ENCODE data around the gene AP5B1.
A peak's percentile ranks its signal among the peaks of the same experiment; 100 is the strongest.

The AP5B1 gene, protein sequence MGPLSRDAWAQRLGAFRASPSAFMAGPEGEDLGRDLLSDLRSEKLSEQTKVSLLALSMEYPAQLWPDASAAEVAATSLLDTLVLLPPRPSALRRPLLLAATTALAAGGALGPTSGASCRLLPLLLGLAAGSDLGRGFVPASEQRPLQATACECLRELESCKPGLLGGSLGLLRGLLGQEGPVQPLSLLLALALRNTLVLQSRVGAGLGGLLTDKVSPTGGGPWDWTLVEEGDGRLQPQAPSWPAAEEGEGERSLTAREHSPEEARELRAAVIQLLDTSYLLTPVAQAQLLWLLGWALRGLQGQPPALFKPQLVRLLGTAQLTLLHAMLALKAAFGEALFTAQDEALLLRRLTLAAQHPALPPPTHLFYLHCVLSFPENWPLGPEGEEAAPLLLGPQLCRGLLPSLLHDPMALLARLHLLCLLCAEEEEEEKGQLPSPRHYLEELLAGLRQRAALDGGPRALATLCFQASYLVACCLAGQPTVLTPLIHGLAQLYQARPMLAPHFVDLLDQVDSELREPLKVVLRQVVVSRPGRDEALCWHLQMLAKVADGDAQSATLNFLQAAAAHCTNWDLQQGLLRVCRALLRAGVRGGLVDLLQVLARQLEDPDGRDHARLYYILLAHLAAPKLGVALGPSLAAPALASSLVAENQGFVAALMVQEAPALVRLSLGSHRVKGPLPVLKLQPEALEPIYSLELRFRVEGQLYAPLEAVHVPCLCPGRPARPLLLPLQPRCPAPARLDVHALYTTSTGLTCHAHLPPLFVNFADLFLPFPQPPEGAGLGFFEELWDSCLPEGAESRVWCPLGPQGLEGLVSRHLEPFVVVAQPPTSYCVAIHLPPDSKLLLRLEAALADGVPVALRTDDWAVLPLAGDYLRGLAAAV

DNA sequence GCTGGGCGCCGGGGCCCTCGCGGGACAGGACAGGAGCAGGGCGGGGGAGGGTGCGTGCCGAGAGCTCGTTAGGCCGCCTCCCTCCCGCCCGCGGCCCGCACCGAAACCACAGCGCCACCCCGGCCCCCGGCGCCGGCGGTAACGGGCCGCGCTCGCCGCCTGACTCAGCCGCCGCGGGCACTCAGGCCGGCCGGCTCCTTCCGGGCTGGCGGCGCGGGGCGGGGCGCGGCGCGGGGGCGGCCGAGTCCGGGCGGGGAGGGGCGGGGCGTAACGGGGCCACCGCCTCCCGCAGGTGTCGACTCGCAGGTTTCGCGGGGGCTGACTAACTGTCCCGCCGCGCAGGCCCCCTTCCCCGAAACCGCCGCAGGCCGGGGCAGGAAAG lies at the start of gene AP5B1:
AP5B1 (minus strand) TSS at position 207 of the 382 bp plus-strand sequence. CDS start 385 bp downstream, outside the sequence.
- DNase-seq: peak; percentile 70

DNA sequence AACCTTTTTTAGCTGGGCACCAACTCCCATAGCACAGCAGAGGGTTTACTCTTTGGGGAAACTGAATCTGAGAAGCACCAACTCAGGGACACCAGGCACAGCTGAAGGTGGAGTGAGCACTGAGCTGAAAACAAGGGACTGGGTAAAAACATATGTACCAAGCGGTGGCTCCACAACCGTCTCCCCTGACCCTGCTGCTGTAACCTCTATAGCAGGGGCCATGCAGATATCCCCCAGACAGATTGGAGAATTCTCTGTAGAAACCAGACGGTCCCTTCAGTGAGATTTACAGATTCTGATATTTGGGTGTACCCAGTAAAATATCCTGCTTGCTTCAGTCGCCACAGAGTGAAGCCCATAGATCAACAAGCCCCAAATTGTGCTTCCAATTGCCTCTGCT lies 48.7 kb upstream of the AP5B1 start:
- DNase-seq: no peak

DNA sequence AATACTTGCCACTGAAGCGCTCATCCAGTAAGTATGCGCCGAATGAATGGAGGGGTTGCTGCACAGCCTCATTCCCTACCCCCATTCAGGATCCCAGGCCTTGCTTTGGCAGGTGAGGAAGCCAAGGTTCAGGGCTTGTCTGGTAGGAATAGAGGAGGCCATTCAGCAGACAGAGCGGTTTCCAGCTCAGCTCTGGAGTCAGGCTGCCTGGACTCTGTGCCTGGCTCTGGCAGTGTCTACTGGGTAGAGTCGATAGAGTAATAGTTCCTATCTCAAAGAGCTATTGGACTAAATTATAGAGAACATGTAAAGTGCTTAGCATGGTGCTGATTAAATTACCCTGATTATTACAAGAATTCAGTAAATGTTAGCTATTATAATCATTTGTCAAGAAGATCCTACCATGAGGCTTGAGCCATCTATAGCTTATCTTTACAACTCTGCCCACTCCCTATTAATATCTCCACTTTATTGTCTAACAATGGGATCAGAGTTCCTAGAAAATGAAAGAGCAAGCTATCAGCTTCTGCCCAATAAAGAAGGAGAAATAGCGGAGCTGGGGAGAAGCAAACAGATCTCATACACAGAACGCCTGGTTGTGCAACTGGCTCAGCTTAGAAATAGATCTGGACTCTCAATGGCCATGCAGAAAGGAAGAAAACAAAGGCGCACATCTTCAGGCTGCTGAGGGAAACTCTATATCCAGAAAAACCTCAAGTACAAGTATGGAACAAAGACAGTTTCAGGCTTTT lies 46.4 kb upstream of the AP5B1 start:
- no peak for DNase-seq

DNA sequence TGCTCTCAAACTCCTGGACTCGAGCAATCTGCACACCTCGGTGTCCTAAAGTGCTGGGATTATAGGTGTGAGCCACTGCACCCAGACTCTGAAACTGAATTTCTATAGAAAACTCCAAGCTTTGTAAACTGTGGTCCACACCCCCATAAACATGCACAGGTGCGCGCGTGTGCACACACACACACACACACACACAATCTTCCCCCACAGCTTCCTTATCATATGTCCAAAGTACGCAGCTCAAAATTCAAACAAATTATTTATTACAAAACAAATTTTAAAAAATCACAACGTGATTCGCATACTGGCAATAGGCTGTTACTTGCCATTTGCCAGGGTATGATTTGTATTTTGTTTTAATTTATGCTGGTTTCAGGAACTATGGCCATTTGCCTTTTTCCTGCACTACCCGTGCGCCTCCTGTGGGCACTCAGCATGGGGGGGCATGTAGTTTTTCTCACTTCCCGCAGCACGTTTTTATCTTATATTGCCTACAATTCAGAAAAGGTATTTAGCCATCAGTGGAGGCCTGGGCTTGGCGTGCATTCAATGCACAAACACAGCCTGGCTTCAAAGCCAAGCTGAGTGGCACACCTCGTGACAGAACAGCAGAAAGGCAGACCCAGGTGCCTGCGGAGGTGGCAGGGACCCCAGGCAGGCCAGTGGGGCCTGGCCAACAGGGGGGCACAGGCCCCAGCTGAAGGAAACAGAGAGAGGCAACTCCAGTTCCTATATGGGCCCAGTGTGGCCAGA lies 42.2 kb upstream of the AP5B1 start:
- DNase-seq: no peak

DNA sequence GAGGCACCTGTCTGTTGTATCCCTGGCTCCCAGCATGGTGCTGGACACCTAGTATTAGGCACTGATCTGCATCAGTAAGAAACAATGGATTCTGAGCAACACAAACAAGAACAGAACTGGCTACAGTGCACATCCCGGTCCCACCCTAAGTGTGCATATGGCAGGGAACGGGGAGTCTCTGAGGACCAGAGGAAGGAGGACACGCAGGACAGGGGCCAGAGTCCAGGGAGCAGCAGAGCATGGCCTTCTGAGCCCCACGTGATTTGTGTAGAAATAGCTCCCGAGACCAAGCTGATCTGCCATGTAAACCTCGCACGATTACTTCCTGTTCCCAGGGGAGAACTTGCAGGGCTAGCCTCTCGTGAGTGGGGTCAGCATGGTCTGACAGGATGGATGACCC lies 40.3 kb upstream of the AP5B1 start:
- DNase-seq: no peak

DNA sequence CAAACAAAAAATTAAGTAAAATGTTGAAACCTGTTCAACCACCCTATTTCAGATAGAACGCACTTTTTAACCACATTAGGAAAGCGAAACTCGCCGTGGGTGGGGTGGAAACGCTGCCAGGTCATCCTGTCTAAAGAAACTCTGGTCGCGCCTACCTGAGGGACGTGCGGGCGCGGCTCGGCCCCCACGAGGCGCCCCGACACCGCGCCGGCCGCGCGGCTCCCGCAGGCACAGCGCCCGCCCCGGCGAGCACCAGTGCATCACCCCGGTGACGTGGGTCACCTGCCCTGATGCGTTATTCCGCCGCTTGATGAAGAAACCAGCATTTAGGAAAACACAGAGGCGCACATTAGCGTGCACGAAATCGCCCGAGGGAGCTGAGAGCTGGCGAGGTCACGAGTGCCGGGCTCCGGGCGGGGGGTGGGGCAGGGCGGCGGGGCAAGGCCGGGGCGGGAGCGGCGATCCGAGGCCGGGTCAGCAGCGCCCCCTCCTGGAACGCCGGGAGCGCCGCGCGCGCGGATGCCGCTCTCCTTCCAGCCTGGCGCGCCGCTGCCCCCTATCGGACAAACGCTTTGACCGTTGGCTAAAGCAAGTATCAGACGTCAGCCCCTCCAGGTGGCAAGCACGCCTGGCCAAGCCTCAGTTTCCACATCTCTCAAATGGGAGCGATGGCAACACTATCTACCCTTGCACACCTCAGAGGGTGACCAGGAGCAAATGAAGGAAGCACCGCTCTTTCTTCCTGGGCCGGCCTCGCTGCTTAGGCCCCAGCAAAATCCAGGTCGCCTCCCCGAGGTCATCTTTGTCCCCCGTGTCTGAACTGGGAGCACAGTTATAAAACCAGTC lies 37.3 kb upstream of the AP5B1 start:
- peak; percentile 93 for DNase-seq

DNA sequence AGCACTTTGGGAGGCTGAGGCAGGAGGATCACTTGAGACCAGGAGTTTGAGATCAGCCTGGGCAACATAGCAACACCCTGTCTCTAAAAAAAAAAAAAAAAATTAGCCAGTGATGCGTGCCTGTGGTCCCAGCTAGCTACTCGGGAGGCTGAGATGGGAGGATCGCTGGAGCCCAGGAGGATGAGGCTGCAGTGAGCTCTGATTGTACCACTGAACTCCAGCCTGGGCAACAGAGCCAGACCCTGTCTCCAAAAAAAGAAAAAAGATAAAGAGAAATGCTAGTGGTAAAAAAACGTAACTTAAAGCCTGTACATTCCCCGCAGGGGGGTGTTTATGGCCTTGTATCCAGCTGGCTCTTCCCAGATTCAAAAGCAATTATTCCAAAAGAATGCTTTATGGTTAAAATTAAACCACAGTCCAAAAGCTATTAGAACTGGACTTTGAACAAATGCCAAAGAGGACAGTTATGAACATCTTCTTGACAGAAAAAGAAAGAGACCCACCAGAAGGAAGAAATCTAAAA lies 36.6 kb upstream of the AP5B1 start:
- DNase-seq: no peak

DNA sequence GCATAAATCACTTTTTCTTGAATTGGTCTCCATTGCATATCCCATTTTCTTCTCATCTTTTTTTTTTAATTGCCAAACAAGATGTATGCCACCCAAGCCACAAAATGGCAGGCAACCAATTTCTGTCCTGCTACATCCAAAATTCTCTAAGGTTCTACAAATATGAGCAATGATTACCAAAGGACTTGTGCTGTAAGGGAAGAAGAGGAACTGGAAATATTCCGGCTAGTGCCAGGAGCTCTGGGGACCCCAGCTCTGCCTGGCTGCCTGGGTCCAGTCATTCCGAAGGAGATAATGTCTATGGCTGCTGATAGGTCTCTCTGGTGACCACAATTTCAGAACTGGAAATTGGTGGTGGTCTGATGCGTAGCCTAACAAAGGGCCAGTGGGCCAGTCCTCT lies 35.9 kb upstream of the AP5B1 start:
- no peak for DNase-seq

DNA sequence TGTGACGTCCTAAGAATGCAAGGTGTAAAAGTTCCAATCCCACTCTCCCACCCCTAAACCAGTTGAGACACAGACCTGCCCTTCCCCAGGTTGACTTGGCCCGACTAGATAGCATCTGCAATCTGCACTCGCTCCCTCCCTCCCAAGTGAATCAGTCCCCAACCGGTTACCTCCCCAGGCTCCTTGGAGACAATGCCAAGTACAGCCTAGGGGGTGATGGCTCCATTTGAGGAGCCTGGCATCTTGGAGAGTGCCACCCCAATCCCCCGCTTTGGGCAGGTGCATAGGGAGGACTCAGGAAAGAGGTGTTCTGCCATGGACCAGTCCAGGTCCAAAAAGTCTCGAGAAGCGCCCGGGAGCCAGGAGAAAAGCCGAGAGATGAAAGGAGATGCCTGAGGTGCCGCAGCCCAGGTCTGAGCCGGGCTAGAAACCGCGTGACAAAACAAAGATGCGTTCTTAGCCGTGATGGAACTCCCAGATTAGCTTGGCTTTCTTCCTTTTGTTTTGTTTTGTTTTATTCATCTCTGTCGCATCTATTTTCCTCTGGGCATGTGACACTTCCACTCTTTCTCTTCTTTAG lies 34.3 kb upstream of the AP5B1 start:
- no peak for DNase-seq

DNA sequence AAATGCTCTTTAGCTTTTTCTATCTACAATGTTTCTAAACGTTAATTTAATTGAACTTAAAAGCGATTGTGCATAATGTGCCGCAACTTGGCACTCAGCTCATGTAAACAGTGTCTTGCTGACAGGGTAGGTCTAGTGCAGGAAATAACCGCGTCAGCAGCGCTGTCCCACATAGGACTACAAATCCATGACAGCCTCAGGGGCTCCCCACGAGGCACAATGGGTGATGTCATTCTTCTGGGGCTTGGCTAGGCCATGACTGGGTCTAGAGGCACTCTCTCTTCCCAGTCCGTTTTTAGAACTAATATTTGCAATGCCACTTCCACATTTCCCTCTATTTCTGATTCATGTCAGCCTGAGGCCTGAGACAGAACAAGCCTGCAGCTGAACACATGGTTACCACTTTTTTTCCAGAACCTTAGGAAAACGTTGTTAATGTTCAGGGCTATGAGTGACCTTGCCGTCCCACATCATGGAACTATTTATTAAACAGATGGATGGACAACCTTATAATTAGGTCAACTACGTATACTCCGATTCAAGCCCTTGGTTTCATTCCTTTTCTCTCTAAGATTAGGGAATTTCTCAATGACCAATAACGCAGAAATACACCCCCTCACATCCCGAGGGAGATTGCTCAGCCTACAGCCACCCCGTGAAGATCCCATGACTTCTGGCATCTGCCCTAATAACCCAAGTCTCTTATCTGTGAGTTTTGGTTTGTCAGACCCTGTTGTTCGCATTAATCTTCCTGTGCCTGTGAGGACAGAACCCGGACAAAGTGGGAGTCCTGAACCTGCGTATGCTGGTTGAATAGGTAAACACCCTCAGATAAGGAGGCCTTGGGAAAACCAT lies 33.6 kb upstream of the AP5B1 start:
- DNase-seq: no peak

DNA sequence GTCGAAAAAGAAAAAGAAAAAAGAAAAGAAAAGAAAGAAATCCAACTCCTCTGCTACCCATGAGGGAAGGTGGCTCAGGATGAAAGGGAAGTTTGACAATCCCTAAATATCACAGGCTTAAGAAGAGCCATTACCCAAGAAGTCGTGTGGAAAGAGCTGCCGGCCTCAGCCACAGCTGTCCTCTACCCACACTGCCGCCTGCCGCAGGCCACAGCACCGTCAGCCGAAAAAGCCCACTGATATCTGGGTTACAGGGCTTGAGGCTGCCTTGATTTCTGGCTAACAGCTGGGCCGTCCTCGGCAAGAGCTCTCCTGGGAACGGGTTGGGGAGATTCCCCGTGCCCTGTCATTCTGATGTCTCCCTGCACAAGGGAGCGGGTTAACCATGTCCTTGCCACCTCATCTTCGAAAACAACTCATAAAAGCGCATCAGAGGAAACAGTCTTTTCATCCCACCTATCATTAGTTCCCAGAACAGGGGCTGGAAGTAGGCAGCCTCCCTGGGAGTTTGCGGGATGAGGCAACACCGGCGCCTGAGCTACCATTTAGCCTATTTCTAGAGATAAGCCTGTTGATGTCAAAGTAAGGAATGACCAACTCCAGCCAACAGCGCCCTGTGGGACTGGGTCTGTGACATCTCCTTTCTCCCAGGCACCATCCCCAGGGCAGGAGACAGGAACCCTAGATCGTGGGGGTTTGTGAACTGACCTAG lies 31.1 kb upstream of the AP5B1 start:
- no peak for DNase-seq

DNA sequence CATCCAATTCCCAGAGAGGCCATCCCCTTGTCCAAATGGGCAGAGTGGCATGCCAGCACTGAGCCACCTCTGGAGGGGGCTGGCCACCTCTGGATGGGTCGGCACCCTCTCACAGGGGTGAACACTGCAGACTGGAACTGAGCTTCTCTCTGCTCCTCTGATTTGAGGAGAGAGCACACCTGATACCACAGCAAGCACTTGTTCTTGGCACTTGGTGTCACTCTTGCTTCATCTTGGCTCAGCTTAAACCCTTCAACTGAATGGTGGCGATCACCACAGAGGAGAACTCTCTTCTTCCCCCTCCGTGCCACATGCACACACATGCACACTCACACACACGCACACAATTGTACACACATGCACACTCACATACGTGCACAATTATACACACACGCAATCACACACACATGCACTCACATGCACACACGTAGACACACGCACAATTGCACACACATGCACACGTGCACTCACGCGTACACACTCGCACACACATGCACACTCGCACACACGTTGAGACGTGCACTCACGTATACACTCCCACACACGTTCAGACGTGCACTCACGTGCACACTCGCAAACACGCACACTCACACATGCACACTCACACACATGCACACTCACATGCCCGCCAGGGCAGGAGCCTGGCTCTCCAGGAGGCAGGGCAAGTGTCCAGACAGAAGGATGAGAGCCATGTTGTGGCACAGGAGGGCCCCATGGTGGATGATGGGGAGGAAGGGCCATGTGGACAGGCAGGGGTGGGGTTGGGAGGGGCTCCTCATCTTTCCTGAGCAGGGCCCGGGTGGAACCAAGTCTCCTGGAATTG lies 29.5 kb upstream of the AP5B1 start:
- no peak for DNase-seq

DNA sequence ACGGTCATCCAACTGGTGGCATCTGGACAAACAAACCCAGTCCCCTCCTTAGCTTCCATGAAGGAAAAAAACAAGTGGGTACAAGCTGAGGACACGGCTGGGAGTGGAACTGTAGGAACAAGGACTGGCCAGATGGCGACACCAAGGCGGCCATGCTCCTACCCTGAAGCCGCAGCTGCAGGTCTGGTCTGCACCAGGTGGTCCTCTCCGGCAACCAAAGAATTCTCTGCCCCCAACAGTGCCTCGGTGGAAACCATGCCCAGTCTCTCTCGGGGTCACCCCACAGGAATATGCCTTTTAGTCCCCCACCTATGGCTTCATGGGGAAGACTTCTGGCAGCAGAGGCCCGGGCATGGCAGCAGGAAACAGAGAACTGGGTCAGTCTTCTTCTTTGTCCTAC lies 28.7 kb upstream of the AP5B1 start:
- DNase-seq: no peak

DNA sequence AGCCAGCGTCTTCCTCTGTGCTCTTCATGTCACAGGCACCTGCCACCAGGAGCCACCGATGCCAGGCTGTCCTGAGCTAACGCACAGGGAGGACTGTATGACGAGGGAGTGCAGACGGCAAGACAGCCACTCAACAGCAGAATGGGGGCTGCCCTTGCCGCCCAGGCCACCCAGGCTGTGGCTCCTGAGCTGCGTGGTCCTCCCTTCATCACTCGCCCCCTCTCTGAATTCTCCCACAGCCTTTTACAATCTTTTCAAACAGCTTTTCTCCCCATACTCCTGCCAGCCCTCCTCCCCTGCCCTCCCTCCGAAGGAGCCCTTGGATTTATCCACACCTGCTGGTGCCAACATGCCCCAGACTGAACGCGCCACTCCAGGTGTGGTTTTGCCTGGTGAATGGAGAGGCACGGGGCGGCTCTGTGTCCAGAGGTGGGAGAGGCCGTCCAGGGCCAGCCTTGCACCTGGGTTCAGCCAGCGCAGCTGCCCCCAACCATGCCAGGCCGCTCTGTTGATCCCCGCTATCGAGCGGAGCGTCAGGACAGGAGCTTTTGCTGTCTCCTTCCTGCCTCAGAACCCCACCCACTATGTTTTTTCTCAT lies 28.1 kb upstream of the AP5B1 start:
- DNase-seq: no peak

DNA sequence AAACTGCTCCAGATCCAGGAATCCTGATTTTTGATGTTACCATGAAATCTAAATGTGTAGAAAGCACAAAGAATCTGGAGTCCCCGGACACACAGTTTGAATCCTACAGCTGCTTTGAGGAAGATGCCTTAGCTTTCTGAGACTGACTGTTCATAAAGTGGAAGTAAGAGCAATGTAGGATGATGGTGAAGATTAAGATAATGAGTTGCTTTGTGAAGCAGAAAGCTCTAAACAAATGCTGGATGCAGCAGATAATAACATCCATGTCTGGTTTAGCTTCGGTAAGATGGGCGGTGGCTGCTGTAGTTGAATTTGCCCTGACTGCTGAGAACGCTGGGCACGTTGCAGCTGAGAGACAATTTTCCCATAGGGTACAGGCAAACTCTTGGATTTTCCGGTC lies 26.2 kb upstream of the AP5B1 start:
- DNase-seq: no peak

DNA sequence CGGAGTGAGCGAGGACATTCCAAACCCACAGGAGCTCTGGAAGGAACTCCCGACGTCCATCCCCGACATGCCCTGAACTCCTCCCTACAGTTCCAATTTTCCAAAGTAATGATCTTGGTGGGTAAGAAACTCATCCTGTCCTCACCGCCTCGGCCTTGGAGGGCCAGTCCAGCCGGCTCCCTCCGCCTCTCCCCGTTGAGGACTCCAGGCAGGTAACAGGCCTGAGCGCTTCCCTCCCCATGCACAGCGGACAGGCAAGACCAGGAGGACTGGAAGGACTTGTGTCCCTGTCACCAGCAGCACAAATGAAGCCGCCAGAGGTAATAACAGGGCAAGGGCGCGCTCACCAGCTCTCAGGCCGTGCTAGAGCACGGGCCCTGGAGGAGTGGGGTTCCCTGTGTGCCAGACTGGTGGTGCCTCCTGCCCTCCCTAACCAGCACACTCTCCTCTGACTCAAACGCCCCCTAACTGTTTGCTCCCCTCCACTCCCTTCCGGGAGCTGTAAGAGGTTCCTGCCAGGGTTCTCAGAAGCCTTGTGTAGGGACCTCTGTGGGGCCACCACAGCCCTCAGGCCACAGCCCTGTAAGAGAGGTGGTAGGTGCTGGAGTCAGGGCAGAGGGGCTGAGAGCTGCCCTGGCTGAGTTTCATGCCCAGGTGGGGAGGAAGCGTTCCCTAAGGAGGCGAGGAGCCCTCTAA lies 23.2 kb upstream of the AP5B1 start:
- DNase-seq: no peak

DNA sequence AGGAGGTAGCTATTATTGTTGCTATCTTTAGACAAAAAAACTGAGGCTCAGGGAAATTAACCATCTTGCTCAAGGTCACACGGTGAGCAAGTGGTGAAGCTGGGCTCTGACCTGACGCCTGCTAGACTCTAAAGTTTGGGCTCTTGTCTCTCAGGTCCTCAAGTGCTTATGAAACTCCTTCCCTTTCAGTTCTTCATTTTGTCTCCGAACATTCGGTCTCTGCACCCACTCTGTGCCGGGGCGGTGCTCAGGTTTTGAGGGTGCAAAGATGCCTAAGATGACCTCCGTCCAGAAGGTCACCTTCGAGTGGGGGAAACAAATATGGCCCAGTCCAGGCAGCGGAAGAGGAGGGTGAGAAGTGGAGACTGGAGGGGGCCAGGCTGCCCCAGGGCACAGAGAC lies 22.1 kb upstream of the AP5B1 start:
- no peak for DNase-seq

All from activated naive CD4-positive, alpha-beta T cell treated with anti-CD3 and anti-CD28 coated beads, Interleukin-2, amount 50 U/mL, for 16 hours (primary cell).